HG02973 (cell line): Measurements from ENCODE around the gene TSSC4.

Experiments
- ATAC-seq: cut with Tn5 transposase; IDR thresholded peaks from one replicate; pipeline ENCODE4 v1.9.1; 2021; ENCODE audit warnings: moderate library complexity; ENCODE audit not compliant: unreplicated experiment

Gene TSSC4

DNA sequence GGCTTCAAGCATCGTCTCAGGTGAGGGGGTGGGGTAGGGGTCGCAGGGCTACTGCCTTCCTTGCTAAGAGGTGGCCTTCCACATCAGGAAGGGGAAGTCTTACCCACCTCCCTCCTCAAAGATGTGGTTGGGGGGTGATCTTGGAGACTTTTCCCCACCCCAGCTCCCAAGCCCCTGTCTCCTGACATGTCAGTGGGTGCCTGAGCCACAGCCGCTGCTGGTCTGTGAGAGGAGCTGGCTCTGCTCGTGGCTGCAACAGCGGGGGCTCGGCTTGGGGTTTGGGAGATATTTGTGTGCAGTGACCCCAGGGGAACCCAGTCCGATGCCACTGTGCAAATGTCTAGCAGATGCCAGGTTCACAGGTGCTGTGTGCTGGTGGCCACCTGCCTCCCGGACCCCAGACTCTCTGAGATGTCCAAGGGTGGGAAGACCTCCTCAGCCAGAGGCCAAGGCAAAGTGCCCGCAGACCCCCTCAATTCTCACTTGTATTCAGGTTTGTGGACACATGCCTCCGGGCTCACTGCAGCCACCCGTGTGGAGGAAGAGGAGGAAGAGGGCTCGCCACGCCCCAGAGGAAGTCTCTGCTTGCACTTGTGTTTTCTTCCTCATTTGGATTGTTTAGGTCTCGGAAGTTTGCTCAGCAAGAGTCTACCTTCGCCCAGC is 46.2 kb downstream of the TSSC4 start:
- no peak for ATAC-seq

- no peak for ATAC-seq
Observed at GRCh38 chr11:2447253-2447950, 46.9 kb downstream of the TSSC4 start.

- ATAC-seq = no peak
Observed at GRCh38 chr11:2447951-2448650, 47.6 kb downstream of the TSSC4 start.

GRCh38 chr11:2448661-2449547 is 48.4 kb downstream of the TSSC4 start:
- no peak for ATAC-seq

DNA sequence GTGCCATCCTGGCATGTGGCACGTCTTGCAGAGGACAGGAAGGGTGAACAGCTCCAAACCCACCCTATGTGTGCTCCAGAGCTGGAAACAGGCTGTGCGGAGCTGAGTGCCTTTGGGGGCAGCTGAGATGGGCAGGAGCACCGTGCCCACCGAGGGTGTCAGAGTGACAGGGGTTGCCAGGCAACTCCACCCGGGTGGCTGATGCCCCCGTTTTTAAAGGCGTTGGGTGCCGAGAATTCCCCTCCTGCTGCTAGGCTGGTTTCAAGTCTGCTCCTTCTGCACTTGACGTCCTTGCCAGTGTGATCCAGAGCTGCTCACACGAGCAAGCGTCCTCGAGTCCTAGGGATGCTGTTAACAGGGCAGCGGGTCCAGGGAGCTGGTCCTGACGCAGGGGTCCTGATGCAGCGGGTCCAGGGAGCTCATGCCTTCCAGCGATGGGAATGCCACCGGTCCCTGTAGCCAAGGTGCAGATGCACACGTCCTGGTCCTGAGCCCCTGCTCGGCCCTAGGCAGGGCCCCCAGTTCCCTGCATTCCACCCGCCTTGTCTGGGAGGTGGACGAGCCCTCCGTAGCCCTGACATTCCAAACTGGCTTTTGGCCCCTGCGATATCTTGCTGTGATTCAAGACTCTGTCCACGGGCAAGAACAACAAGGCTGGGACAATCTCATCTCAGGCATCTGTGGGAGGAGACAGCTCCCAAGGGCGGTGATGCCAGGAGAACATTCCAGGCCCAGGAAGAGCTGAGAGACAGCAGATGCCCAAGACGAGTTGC is 49.2 kb downstream of the TSSC4 start:
- no peak for ATAC-seq

- no peak for ATAC-seq
Observed at GRCh38 chr11:2450321-2451041, 49.9 kb downstream of the TSSC4 start.

- no peak for ATAC-seq
Observed at GRCh38 chr11:2451336-2451735, 50.8 kb downstream of the TSSC4 start.

- no peak for ATAC-seq
Observed at GRCh38 chr11:2451916-2452315, 51.4 kb downstream of the TSSC4 start.

GRCh38 chr11:2452321-2453012 is 51.9 kb downstream of the TSSC4 start:
- ATAC-seq = no peak

GRCh38 chr11:2453436-2453835 is 52.9 kb downstream of the TSSC4 start:
- ATAC-seq = no peak
